Stimulated activated CD4-positive, alpha-beta T cell treated with anti-CD3 and anti-CD28 coated beads, TNF-alpha, amount 100 ng/mL, for 48 hours (primary cell): Measurements from ENCODE around the gene PAX9.
"Not testable (repeated sequence)": the region's sequence is repeated elsewhere in the genome, so short reads cannot be mapped to it uniquely, and the experiment has no call there.

Experiments
- DNase-seq, 3 donors: peaks; one replicate each; pipeline ENCODE4 v3.0.0-alpha.2; 2020; ENCODE audit warnings: low read depth in 3 of 3

Gene PAX9

DNA sequence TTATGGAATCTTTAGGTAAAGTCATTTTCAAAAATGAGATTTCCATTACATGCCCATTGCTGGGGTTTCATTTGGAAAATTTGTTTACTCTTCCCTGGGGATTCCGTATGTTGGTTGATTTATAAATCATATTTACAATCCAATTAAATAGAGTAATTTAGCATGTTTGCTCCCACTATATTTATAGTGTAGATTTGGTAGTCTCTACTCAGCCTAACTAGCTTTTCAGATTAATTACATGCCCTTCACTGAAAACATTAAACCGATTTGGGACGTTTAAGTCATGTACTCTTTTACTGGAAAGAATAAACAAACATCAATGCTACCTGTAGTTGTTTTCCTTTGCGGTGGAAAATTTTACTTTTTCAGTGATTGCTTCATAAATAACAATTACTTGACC is 10.4 kb downstream of the PAX9 start:
- no peak for DNase-seq

- DNase-seq = no peak
Observed at GRCh38 chr14:36674659-36675058, 13.0 kb downstream of the PAX9 start.

GRCh38 chr14:36675581-36675980 is 13.9 kb downstream of the PAX9 start:
- DNase-seq = no peak

- no peak for DNase-seq
Observed at GRCh38 chr14:36676236-36676635, 14.6 kb downstream of the PAX9 start.

DNA sequence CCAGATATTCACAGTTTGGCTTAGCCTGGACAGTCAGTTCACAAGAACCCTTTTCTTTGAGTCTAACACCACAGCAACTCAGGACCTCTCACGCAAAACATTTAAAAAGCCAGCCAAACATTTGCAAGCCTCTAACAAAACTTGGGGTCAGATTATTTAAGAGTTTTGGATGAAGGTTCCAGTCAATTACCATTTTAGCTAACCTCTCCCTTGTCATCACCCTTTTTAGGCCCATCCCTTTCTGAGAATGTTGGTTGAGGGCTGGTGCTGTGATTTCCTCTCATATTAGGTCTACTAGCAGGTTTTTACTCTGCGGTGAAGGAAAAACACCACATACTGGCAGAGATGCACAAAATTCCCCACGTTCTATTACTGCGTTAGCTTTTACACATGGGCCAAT is 20.7 kb downstream of the PAX9 start:
- DNase-seq = no peak

- DNase-seq = no peak
Observed at GRCh38 chr14:36683083-36683724, 21.5 kb downstream of the PAX9 start.

DNA sequence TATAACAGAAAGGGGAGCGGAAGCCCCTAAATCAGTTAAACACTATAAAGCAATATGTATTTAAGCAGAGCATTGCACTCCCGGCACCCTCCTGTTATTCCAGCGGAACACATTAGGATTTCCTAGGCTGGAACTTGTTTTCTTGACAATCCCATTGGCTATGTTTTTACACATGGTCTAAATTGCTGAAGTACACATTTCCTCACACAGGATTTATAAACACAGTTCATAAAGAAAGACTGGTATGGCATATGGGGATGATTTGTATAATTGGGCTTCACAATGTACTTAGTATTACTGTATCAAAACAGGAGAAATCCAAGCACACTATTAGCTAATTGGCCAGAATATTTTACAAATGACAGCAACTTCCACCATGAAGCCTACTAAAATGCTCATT is 23.3 kb downstream of the PAX9 start:
- no peak for DNase-seq

DNA sequence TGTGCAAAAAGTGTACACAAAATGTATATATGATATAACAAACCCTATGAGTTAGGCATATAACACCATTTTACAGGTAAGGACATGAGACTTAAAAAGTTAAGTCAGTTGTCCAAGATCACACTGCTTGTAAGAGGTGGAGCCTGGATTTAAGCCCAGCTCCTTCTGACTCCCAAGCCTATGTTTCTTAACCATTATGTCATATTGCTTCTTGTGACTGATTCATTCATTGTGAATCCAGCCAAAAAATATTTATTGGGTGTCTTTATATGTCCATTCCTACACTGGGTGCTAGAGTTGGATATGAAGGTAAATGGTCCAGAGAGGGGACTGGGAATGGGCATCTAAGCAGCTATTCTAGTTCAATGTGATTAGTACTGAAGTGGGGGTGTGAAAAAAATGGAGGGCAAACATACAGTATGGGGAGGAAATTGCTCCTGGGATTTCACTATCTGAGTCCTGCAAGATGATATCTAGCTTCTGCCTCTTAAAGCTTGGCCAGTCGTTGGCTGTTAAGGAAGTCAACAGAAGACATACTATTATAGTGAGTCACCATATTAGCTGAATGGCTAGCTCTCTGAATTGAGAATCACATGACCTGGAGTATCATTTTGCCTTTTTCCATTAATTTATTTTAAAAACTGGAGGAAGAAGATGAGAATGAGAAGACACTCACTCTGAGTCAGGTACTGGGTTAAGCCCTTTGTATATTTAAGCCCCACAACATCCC is 28.8 kb downstream of the PAX9 start:
- DNase-seq = no peak

DNA sequence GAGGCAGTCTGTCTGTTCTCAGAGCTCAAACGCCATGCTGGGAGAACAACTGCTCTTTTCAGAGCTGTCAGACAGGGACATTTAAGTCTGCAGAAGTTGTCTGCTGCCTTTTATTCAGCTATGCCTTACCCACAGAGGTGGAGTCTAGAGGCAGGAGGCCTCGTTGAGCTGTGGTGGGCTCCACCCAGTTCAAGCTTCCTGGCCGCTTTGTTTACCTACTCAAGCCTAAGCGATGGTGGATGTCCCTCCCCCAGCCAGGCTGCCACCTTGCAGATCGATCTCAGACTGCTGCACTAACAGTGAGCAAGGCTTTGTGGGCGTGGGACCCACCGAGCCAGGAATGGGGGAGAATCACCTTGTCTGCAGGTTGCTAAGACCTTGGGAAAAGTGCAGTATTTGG is 37.8 kb downstream of the PAX9 start:
- DNase-seq = not testable (repeated sequence)

DNA sequence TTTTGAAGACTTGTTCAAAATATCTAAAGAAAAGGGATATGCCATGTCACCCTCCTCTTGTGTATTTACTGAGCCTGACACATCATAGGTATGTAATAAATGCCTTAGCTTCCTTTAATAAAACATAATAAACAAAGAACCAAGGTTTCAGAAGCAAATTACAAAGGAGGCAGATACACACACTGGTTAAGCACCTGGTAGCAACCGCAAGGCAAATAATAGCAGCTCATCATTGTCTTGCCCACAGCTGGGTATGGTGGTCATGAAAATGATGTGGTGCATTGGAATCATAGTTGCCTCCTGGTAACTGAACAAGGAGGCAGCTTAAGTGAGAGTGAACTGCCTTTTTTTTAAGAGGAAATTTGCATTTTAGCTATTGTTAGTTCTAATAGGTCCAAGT is 39.0 kb downstream of the PAX9 start:
- DNase-seq = no peak

DNA sequence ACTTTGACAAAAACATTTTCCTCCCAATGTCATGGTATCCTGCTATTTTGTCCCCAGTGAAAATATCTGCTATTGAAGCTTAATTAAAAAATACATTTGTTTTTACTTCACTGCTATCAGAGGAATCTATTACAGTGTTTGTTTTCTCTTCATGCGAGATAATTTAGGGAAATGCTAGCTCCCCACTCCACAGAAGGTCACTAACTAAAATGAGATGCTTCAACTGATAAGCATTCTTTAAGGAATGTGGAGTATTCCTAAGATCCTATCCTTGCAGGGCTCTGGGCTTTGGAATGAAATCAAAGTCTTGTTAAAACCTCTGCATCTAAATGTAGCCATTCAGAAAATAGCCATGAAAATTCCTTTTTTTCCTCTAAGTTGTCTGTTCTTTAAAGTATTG is 39.5 kb downstream of the PAX9 start:
- DNase-seq = no peak

DNA sequence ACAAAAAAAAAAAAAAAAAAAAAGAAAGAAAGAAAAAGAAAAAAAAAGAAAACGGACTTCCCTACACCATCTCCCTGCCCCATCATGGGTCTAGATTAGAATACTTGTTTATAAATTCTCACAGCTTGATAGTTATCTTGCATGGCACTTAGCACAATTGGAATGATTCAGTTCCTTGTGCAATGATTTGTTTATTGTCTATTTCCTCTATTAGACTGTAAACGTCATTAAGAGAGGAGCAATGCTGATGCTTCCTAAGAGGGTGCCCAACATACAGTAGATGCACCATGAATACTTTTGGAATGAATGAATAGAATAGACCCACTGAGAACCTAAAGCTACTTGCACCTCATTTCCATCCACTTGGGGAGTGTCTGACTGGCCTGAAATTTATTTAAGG is 40.8 kb downstream of the PAX9 start:
- DNase-seq = no peak

DNA sequence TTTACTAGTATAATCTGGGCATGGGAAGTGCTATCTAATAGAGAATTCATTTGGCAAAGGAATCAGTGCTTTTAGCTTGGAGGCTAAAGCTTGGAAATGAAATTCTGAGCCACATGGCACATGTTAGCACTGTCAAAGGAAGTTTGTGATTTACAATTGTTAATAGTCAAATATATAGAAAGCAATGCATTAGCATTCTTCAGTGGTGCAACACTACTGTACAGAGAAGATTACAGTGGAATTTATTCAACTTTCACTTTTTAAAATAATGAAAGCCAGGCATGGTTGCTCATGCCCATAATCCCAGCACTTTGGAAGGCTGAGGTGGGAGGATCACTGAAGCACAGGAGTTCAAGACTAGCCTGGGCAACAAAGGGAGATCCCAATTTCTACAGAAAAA is 45.9 kb downstream of the PAX9 start:
- DNase-seq = no peak

- DNase-seq = no peak
Observed at GRCh38 chr14:36713960-36714703, 52.5 kb downstream of the PAX9 start.

- DNase-seq = no peak
Observed at GRCh38 chr14:36716614-36717184, 55.0 kb downstream of the PAX9 start.

DNA sequence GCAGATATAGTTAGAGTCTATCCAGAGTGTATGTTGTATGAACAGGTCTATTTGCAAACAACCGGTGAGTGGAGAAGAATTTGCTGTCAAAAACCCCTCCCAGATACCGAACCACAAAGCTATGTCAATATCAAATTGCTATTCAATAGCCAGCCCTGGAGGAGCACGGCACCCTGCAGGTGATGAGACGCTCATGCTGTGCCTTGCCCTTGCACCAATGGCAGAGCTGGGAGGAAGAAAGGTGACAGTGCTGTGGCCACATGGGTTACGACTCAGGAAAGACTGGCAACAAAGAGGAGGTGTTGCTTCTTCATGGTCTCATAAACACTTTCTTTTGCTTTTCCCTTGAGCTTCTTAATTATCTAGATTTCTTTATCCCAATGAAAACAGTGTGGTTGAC is 55.7 kb downstream of the PAX9 start:
- no peak for DNase-seq

GRCh38 chr14:36718216-36718615 is 56.6 kb downstream of the PAX9 start:
- DNase-seq = no peak

DNA sequence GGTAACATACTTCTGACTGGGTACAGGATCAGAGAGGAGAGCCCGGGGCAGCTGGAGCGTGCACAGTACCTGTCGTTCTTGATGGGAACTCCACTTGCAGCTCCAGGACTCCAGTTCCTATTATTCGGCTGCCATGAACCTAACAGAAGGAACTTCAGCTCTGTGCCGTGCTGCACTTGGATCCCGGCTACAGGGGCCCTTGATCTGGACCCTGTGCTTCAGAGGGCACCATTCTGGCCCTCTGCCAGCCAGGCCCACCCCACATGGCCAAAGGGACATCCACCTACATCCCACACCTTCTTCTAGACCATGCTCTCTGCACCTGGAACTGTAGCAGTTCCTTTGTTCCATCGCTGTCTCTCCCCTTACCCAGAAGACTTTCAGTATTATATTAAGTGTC is 58.2 kb downstream of the PAX9 start:
- no peak for DNase-seq

DNA sequence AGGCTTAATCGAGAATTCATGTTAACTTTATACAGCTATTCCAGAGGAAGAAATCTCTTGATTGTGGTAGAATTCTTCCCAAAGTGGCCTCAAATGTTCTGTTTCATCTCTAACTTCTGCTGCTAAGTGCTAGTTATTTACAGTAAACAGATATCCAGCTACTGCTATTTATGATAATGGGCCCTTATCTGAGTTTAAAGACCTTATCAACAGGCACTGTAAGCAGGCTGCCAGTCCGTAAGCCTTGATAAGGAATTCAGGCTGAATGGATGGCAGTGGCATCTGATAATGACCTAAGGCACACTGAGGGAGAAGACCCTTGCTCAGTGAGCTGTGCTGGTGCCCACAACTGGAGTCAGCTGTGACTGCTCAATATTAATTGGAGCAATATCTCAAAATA is 59.0 kb downstream of the PAX9 start:
- no peak for DNase-seq

DNA sequence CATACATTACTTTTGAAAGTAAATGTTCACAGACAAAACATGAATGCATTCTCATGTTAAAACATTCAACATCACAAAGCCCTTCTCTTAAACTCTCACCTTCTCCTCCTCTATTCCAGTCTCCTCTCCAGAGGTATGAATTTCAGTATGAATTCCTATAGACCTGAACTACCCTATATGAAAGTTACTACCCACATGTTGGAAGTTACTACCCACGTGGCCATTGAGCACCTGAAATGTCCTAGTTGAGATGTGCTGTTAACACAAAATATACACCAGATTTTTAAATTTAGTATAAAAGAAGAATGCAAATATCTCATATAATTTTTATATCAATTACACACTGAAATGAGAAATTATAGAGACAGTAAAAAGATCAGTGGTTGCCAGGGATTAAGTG is 60.2 kb downstream of the PAX9 start:
- no peak for DNase-seq

DNA sequence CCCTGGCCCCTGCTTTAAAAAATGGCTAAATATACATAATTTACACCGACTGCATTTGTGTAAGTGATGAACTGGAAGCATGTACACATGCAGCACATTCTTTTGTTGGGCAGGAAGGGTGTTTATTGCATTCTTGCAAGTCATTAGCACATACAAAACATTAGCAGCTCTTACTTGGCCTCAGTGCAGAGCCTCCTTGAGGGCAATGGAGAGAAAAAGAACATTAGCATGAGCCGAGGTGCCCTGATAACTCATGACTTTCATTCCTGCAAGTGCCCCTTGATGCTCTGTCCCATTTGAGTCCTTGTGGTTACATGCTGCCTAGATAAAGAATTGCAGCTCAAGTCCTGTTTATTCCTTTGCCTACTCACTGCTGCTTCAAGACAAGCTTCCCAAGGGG is 61.9 kb downstream of the PAX9 start:
- DNase-seq = no peak

GRCh38 chr14:36724162-36724561 is 62.5 kb downstream of the PAX9 start:
- DNase-seq = no peak

GRCh38 chr14:36726128-36726527 is 64.5 kb downstream of the PAX9 start:
- no peak for DNase-seq
